Fibroblast of skin of left biceps (primary cell): ENCODE data around the gene LGALS7B.
"Not testable (repeated sequence)": the region's sequence is repeated elsewhere in the genome, so short reads cannot be mapped to it uniquely, and the experiment has no call there.

Experiments used
- DNase-seq, 2 experiments: peaks; one replicate each; pipeline ENCODE4 v3.0.0-alpha.2; 2013; ENCODE audit warnings: low read depth in 2 of 2

The LGALS7B gene

GRCh38 chr19:38819231-38819920 lies 30.4 kb downstream of the LGALS7B start:
- no peak for DNase-seq

- not testable (repeated sequence) for DNase-seq
Observed at GRCh38 chr19:38821230-38821825, 32.3 kb downstream of the LGALS7B start.

- not testable (repeated sequence) for DNase-seq
Observed at GRCh38 chr19:38825936-38826335, 36.9 kb downstream of the LGALS7B start.

- no peak for DNase-seq
Observed at GRCh38 chr19:38826856-38827551, 38.0 kb downstream of the LGALS7B start.

GRCh38 chr19:38829203-38829602 lies 40.2 kb downstream of the LGALS7B start:
- DNase-seq = not testable (repeated sequence)

GRCh38 chr19:38830039-38830733 lies 41.2 kb downstream of the LGALS7B start:
- no peak for DNase-seq

GRCh38 chr19:38831142-38831605 lies 42.2 kb downstream of the LGALS7B start:
- peak in 1 of 2 experiments; percentile 34 for DNase-seq

GRCh38 chr19:38833092-38833425 lies 44.1 kb downstream of the LGALS7B start:
- no peak for DNase-seq

- no peak for DNase-seq
Observed at GRCh38 chr19:38834104-38834490, 45.1 kb downstream of the LGALS7B start.

- DNase-seq = no peak
Observed at GRCh38 chr19:38834590-38834989, 45.6 kb downstream of the LGALS7B start.

- DNase-seq = no peak
Observed at GRCh38 chr19:38836159-38836982, 47.4 kb downstream of the LGALS7B start.

- no peak for DNase-seq
Observed at GRCh38 chr19:38836983-38837626, 48.1 kb downstream of the LGALS7B start.

GRCh38 chr19:38837656-38838121 lies 48.7 kb downstream of the LGALS7B start:
- no peak for DNase-seq

GRCh38 chr19:38838208-38838985 lies 49.4 kb downstream of the LGALS7B start:
- DNase-seq = no peak

GRCh38 chr19:38838986-38839761 lies 50.2 kb downstream of the LGALS7B start:
- DNase-seq = no peak

GRCh38 chr19:38839816-38840582 lies 51.0 kb downstream of the LGALS7B start:
- no peak for DNase-seq

GRCh38 chr19:38840583-38840968 lies 51.6 kb downstream of the LGALS7B start:
- no peak for DNase-seq
